IPS DF 6.9 (cell line): ENCODE data around the gene TMEM214.

Experiments
- DNase-seq: peaks from one replicate; pipeline ENCODE4 v3.0.0-alpha.2; 2013; ENCODE audit warnings: low read depth, low spot score
- H3K27ac ChIP-seq: one replicate; pipeline ENCODE4 v1.5.1; 2013; ENCODE audit warnings: low read length, control low read depth
- H3K27me3 ChIP-seq: 2 replicates; pipeline ENCODE4 v1.6.1; 2013; ENCODE audit warnings: mild to moderate bottlenecking, low read length; ENCODE audit not compliant: control insufficient read depth, insufficient read depth
- H3K36me3 ChIP-seq: 2 replicates; pipeline ENCODE4 v1.6.1; 2013; ENCODE audit warnings: low read length; ENCODE audit not compliant: control insufficient read depth, insufficient read depth
- H3K4me1 ChIP-seq: 2 replicates; pipeline ENCODE4 v1.6.1; 2013; ENCODE audit warnings: low read length; ENCODE audit not compliant: control insufficient read depth, insufficient read depth
- H3K4me3 ChIP-seq: 2 replicates; pipeline ENCODE4 v1.5.1; 2013; ENCODE audit warnings: mild to moderate bottlenecking, low read length
- H3K9me3 ChIP-seq: 2 replicates; pipeline ENCODE4 v1.6.1; 2013; ENCODE audit warnings: low read length, inconsistent platforms; ENCODE audit not compliant: control insufficient read depth, insufficient read depth
- WGBS: extraction: QIAGEN DNeasy Blood & Tissue Kit; methylation state at CpG from one replicate; pipeline ENCODE4 v1.1.7; 2013; ENCODE audit warnings: mixed read lengths, missing lambda C conversion rate; ENCODE audit not compliant: insufficient read length, insufficient coverage; 5-methylcytosine and 5-hydroxymethylcytosine counted together

Gene TMEM214

GRCh38 chr2:27051902-27052645 lies 19.3 kb downstream of the TMEM214 start:
- peaks cover 6% of the 10 kb centered on the region; the same call in 1 of the 2 replicates for H3K36me3 ChIP-seq
- H3K4me3 ChIP-seq: peak overlapping the region; percentile 88
- H3K9me3 ChIP-seq: no peaks in the 10 kb centered on the region
- DNase-seq: no peak
- no peaks in the 10 kb centered on the region for H3K4me1 ChIP-seq
- H3K27me3 ChIP-seq: no peaks in the 10 kb centered on the region
- WGBS: no CpG with 5 or more reads among the region's 24 CpGs
- H3K27ac ChIP-seq: no peak overlapping the region

GRCh38 chr2:27053321-27053720 lies 20.6 kb downstream of the TMEM214 start:
- Histone ChIP-seq H3K27me3 (no peaks in the 10 kb centered on the region), H3K4me1 (no peaks in the 10 kb centered on the region), H3K9me3 (no peaks in the 10 kb centered on the region), H3K4me3 (no peak overlapping the region), H3K27ac (no peak overlapping the region), H3K36me3 (peaks cover 6% of the 10 kb centered on the region; the same call in 1 of the 2 replicates)
- WGBS: no CpG with 5 or more reads among the region's 11 CpGs
- DNase-seq: no peak

- Histone ChIP-seq H3K27ac (no peak overlapping the region), H3K4me3 (no peak overlapping the region), H3K36me3 (peaks cover 6% of the 10 kb centered on the region), H3K9me3 (no peaks in the 10 kb centered on the region), H3K4me1 (no peaks in the 10 kb centered on the region), H3K27me3 (no peaks in the 10 kb centered on the region)
- WGBS: no CpG with 5 or more reads among the region's 8 CpGs
- DNase-seq: no peak
Observed at GRCh38 chr2:27053776-27054175, 21.0 kb downstream of the TMEM214 start.

- Histone ChIP-seq H3K36me3 (peaks cover 8% of the 10 kb centered on the region), H3K4me1 (no peaks in the 10 kb centered on the region), H3K4me3 (no peak overlapping the region), H3K27ac (no peak overlapping the region), H3K9me3 (no peaks in the 10 kb centered on the region), H3K27me3 (no peaks in the 10 kb centered on the region)
- no peak for DNase-seq
- WGBS: no CpG with 5 or more reads among the region's 11 CpGs
Observed at GRCh38 chr2:27054721-27055120, 22.0 kb downstream of the TMEM214 start.

- H3K36me3 ChIP-seq: peaks cover 8% of the 10 kb centered on the region
Observed at GRCh38 chr2:27057184-27057583, 24.4 kb downstream of the TMEM214 start.

GRCh38 chr2:27058210-27058609 lies 25.4 kb downstream of the TMEM214 start:
- Histone ChIP-seq H3K4me1 (no peaks in the 10 kb centered on the region), H3K27ac (no peak overlapping the region), H3K27me3 (no peaks in the 10 kb centered on the region), H3K9me3 (no peaks in the 10 kb centered on the region), H3K4me3 (no peak overlapping the region), H3K36me3 (peaks cover 8% of the 10 kb centered on the region)
- no peak for DNase-seq
- no CpG with 5 or more reads among the region's 10 CpGs for WGBS

More at GRCh38 chr2:27057184-27057583, 24.4 kb downstream of the TMEM214 start:
- Histone ChIP-seq H3K4me3 (no peak overlapping the region), H3K9me3 (no peaks in the 10 kb centered on the region), H3K27me3 (no peaks in the 10 kb centered on the region), H3K27ac (no peak overlapping the region), H3K4me1 (no peaks in the 10 kb centered on the region)
- no CpG with 5 or more reads among the region's 6 CpGs for WGBS
- no peak for DNase-seq

- Histone ChIP-seq H3K36me3 (peaks cover 8% of the 10 kb centered on the region), H3K9me3 (no peaks in the 10 kb centered on the region), H3K27me3 (no peaks in the 10 kb centered on the region), H3K4me3 (no peak overlapping the region), H3K27ac (no peak overlapping the region), H3K4me1 (no peaks in the 10 kb centered on the region)
- no CpG with 5 or more reads among the region's 15 CpGs for WGBS
- DNase-seq: no peak
Observed at GRCh38 chr2:27059141-27059820, 26.5 kb downstream of the TMEM214 start.

GRCh38 chr2:27060323-27060722 lies 27.6 kb downstream of the TMEM214 start:
- peaks cover 5% of the 10 kb centered on the region; the same call in 1 of the 2 replicates for H3K36me3 ChIP-seq
- WGBS: no CpG with 5 or more reads among the region's 3 CpGs
- no peaks in the 10 kb centered on the region for H3K9me3 ChIP-seq
- no peak overlapping the region for H3K4me3 ChIP-seq
- no peak for DNase-seq
- no peaks in the 10 kb centered on the region for H3K27me3 ChIP-seq
- no peak overlapping the region for H3K27ac ChIP-seq
- H3K4me1 ChIP-seq: no peaks in the 10 kb centered on the region

GRCh38 chr2:27065128-27065527 lies 32.4 kb downstream of the TMEM214 start:
- no peak overlapping the region for H3K4me3 ChIP-seq
- WGBS: no CpG with 5 or more reads among the region's 3 CpGs
- H3K27me3 ChIP-seq: no peaks in the 10 kb centered on the region
- H3K4me1 ChIP-seq: no peaks in the 10 kb centered on the region
- H3K27ac ChIP-seq: no peak overlapping the region
- no peaks in the 10 kb centered on the region for H3K36me3 ChIP-seq
- H3K9me3 ChIP-seq: no peaks in the 10 kb centered on the region
- no peak for DNase-seq

- H3K9me3 ChIP-seq: no peaks in the 10 kb centered on the region
- no peak for DNase-seq
- no CpG with 5 or more reads among the region's 5 CpGs for WGBS
Observed at GRCh38 chr2:27067385-27067784, 34.6 kb downstream of the TMEM214 start.

More at GRCh38 chr2:27067385-27067784, 34.6 kb downstream of the TMEM214 start:
- Histone ChIP-seq H3K4me3 (no peak overlapping the region), H3K36me3 (no peaks in the 10 kb centered on the region), H3K4me1 (no peaks in the 10 kb centered on the region), H3K27me3 (no peaks in the 10 kb centered on the region), H3K27ac (no peak overlapping the region)
